H1 (cell line): ENCODE measurements around the gene CD300H. TPM values are rescaled to one million over a fixed set of nuclear protein-coding genes. Genes with fewer than 3 reads are reported as not detected.

Experiments used
- CTCF ChIA-PET: fragments of 300-600 bp; sonication (Branson Sonifier 250); formaldehyde crosslinking; loops from one replicate; lab custom pipeline; 2021; ENCODE audit not compliant: partially characterized antibody; lab: Charles Lee
- POLR2A ChIA-PET: fragments of 300-600 bp; sonication (Branson Sonifier 250); formaldehyde crosslinking; loops from one replicate; lab custom pipeline; 2021; ENCODE audit warnings: inconsistent platforms; ENCODE audit not compliant: partially characterized antibody; lab: Charles Lee
- DNase-seq, 2 experiments: peaks; one replicate each; pipeline versions ENCODE4 v3.0.0 to v3.0.0-alpha.2; 2010 to 2022; ENCODE audit warnings: low spot score in 2 of 2, low read depth in 1 of 2, mixed read lengths in 1 of 2
- FAIRE-seq: peaks from 2 replicates; lab custom pipeline; 2011; peaks lifted over from hg19 to GRCh38; lab: Jason Lieb, UNC
- H2AFZ ChIP-seq: 2 replicates; pipeline ENCODE4 v1.8.1; 2012; ENCODE audit warnings: low read length, inconsistent platforms
- H2AK5ac ChIP-seq: 2 replicates; pipeline ENCODE4 v1.6.1; 2013; ENCODE audit warnings: low read depth, low read length
- H2BK120ac ChIP-seq: replicated peaks from 2 replicates; pipeline ENCODE3; 2013; ENCODE audit warnings: low read depth, low read length, inconsistent platforms
- H2BK12ac ChIP-seq: 2 replicates; pipeline ENCODE4 v1.6.1; 2013; ENCODE audit warnings: low read depth, low read length
- H2BK15ac ChIP-seq: 2 replicates; pipeline ENCODE4 v1.6.1; 2013; ENCODE audit warnings: low read length
- H2BK20ac ChIP-seq: 2 replicates; pipeline ENCODE4 v1.6.1; 2013; ENCODE audit warnings: low read length
- H2BK5ac ChIP-seq: 2 replicates; pipeline ENCODE4 v1.6.1; 2013; ENCODE audit warnings: low read depth, low read length
- H3K14ac ChIP-seq: 2 replicates; pipeline ENCODE4 v1.6.1; 2013; ENCODE audit warnings: inconsistent platforms; ENCODE audit not compliant: insufficient read length
- H3K18ac ChIP-seq: 2 replicates; pipeline ENCODE4 v1.6.1; 2013; ENCODE audit warnings: low read length; ENCODE audit errors: extremely low read depth
- H3K23ac ChIP-seq: 2 replicates; pipeline ENCODE4 v1.6.1; 2013; ENCODE audit warnings: inconsistent platforms; ENCODE audit not compliant: insufficient read length
- H3K23me2 ChIP-seq: 2 replicates; pipeline ENCODE4 v1.6.1; 2013; ENCODE audit warnings: low read depth, low read length
- H3K27ac ChIP-seq: 2 replicates; pipeline ENCODE4 v1.6.1; 2011; ENCODE audit warnings: low read depth, low read length, inconsistent platforms
- H3K27me3 ChIP-seq, 4 experiments: replicated peaks in 1 of 4; 1 replicate in 1 of 4; 2 replicates in 3 of 4; pipeline versions ENCODE4 v1.6.1 to v1.8.1; 2011 to 2013; ENCODE audit warnings: low read length in 3 of 4, mild to moderate bottlenecking in 3 of 4, inconsistent platforms in 2 of 4, mixed read lengths in 2 of 4, moderate library complexity in 1 of 4; ENCODE audit not compliant: control insufficient read depth in 3 of 4, insufficient read depth in 3 of 4; ENCODE audit errors: extremely low read depth in 1 of 4
- H3K36me3 ChIP-seq, 4 experiments: 2 replicates each; pipeline versions ENCODE4 v1.6.1 to v1.8.1; 2011 to 2013; ENCODE audit warnings: mild to moderate bottlenecking in 4 of 4, low read length in 3 of 4, moderate library complexity in 2 of 4, control low read depth in 1 of 4, inconsistent platforms in 1 of 4; ENCODE audit not compliant: insufficient read depth in 4 of 4, control insufficient read depth in 2 of 4
- H3K4ac ChIP-seq: replicated peaks from 2 replicates; pipeline ENCODE3; 2013; ENCODE audit warnings: low read length, low read depth, mixed read lengths, inconsistent platforms; ENCODE audit not compliant: insufficient read length
- H3K4me1 ChIP-seq, 4 experiments: replicated peaks in 1 of 4; 1 replicate in 1 of 4; 2 replicates in 3 of 4; pipeline versions ENCODE4 v1.6.1 to v1.8.1; 2011 to 2013; ENCODE audit warnings: low read length in 3 of 4, inconsistent platforms in 2 of 4, mixed read lengths in 1 of 4; ENCODE audit not compliant: insufficient read depth in 4 of 4, control insufficient read depth in 3 of 4
- H3K4me2 ChIP-seq, 2 experiments: 2 replicates each; pipeline versions ENCODE4 v1.6.1 to v1.8.1; 2011 to 2013; ENCODE audit warnings: low read depth in 2 of 2, low read length in 2 of 2, control low read depth in 1 of 2, inconsistent platforms in 1 of 2, mild to moderate bottlenecking in 1 of 2; ENCODE audit not compliant: insufficient read depth in 1 of 2
- H3K4me3 ChIP-seq, 4 experiments: fragments of 200-600, 300-600 bp in 1 of 4; sonication (generic), shearing (Covaris generic), sonication (Bioruptor Twin) in 1 of 4; 2 replicates each; pipeline versions ENCODE4 v1.5.1 to v1.8.1; 2011 to 2016; ENCODE audit warnings: low read length in 4 of 4, low read depth in 3 of 4, control low read depth in 2 of 4, inconsistent platforms in 2 of 4, mild to moderate bottlenecking in 2 of 4, mixed read lengths in 1 of 4, moderate library complexity in 1 of 4; ENCODE audit not compliant: insufficient read depth in 2 of 4; ENCODE audit errors: extremely low read depth in 1 of 4
- H3K56ac ChIP-seq: replicated peaks from 2 replicates; pipeline ENCODE3; 2013; ENCODE audit warnings: low read depth, mild to moderate bottlenecking, mixed read lengths, low read length, inconsistent platforms; ENCODE audit not compliant: insufficient read length
- H3K79me1 ChIP-seq: 2 replicates; pipeline ENCODE4 v1.6.1; 2013; ENCODE audit warnings: low read depth, low read length, control low read depth
- H3K79me2 ChIP-seq, 2 experiments: 2 replicates each; pipeline versions ENCODE4 v1.6.1 to v1.8.1; 2012 to 2013; ENCODE audit warnings: low read length in 2 of 2, mild to moderate bottlenecking in 2 of 2, inconsistent platforms in 1 of 2; ENCODE audit not compliant: insufficient read depth in 2 of 2, control insufficient read depth in 1 of 2
- H3K9ac ChIP-seq, 4 experiments: replicated peaks in 1 of 4; 1 replicate in 1 of 4; 2 replicates in 3 of 4; pipeline versions ENCODE4 v1.6.1 to v1.8.1; 2011 to 2013; ENCODE audit warnings: low read depth in 3 of 4, low read length in 3 of 4, control low read depth in 2 of 4, mild to moderate bottlenecking in 2 of 4, moderate library complexity in 2 of 4, inconsistent platforms in 1 of 4; ENCODE audit errors: extremely low read depth in 1 of 4
- H3K9me3 ChIP-seq, 2 experiments: 2 replicates each; pipeline versions ENCODE4 v1.6.1 to v1.8.1; 2012 to 2013; ENCODE audit warnings: mild to moderate bottlenecking in 2 of 2, moderate library complexity in 2 of 2, control low read depth in 1 of 2, inconsistent platforms in 1 of 2, low read depth in 1 of 2, low read length in 1 of 2, mixed read lengths in 1 of 2; ENCODE audit not compliant: insufficient read depth in 2 of 2
- H4K20me1 ChIP-seq, 2 experiments: replicated peaks in 1 of 2; 2 replicates each; pipeline versions ENCODE3 to v1.8.1; 2011 to 2013; ENCODE audit warnings: inconsistent platforms in 2 of 2, low read length in 2 of 2, mild to moderate bottlenecking in 1 of 2; ENCODE audit not compliant: insufficient read depth in 2 of 2, control insufficient read depth in 1 of 2
- H4K5ac ChIP-seq: 2 replicates; pipeline ENCODE4 v1.6.1; 2013; ENCODE audit warnings: low read length, low read depth, mixed read lengths, inconsistent platforms; ENCODE audit not compliant: insufficient read length
- H4K8ac ChIP-seq: 2 replicates; pipeline ENCODE4 v1.8.0; 2013; ENCODE audit warnings: mild to moderate bottlenecking, moderate library complexity, low read length, inconsistent platforms; ENCODE audit not compliant: insufficient read depth; ENCODE audit errors: extremely low read depth
- H4K91ac ChIP-seq: replicated peaks from 2 replicates; pipeline ENCODE3; 2013; ENCODE audit warnings: low read length, mixed read lengths, inconsistent platforms; ENCODE audit not compliant: insufficient read length
- FOSL1 ChIP-seq: IDR thresholded peaks from 2 replicates; pipeline ENCODE4 v1.6.1; 2011; ENCODE audit warnings: mild to moderate bottlenecking, low read depth, low read length, moderate library complexity; ENCODE audit not compliant: insufficient read depth
- POU5F1 ChIP-seq: IDR thresholded peaks from 2 replicates; pipeline ENCODE4 v1.6.1; 2011; ENCODE audit warnings: low read depth, mild to moderate bottlenecking, low read length, moderate library complexity
- WGBS, 2 experiments: shearing (Covaris generic) in 1 of 2; methylation state at CpG; one replicate each; pipeline versions ENCODE4 v1.1.6 to v1.1.7; 2013 to 2015; ENCODE audit warnings: low lambda C conversion rate in 2 of 2, mixed read lengths in 2 of 2, inconsistent platforms in 1 of 2, low coverage in 1 of 2, missing lambda C conversion rate in 1 of 2; ENCODE audit not compliant: insufficient replicate concordance in 2 of 2, insufficient coverage in 1 of 2, insufficient read length in 1 of 2; ENCODE audit errors: extremely low coverage in 1 of 2, missing lambda C conversion rate in 1 of 2; 5-methylcytosine and 5-hydroxymethylcytosine counted together
- polyA plus RNA-seq, 7 experiments: library from polyadenylated mRNA; depleted of rRNA in 3 of 7; stranded (reverse) in 5 of 7; unstranded in 2 of 7; fragments of >200 nt in 5 of 7; fragments of 200-250 nt in 2 of 7; gene quantifications; 1 replicate in 5 of 7; 2 replicates in 1 of 7; 4 replicates in 1 of 7; pipeline versions ENCODE4 v1.2.1 to v1.2.3, GENCODE V29; 2011 to 2013; ENCODE audit warnings: missing spikeins in 2 of 7, mixed read lengths in 2 of 7
- total RNA-seq: library from RNA; stranded (reverse); fragmentation: NEBNext Ultra II Directional; extraction: Animal tissue kit (Norgen Biotek cat#: 25700); gene quantifications from 2 replicates; pipeline ENCODE4 v1.2.1, GENCODE V29; 2021

Gene CD300H
- total and polyA plus RNA-seq, 2 of the 8 experiments (the other 6 are each of a cell fraction or from before 2014, with no cell fraction given): not detected

DNA sequence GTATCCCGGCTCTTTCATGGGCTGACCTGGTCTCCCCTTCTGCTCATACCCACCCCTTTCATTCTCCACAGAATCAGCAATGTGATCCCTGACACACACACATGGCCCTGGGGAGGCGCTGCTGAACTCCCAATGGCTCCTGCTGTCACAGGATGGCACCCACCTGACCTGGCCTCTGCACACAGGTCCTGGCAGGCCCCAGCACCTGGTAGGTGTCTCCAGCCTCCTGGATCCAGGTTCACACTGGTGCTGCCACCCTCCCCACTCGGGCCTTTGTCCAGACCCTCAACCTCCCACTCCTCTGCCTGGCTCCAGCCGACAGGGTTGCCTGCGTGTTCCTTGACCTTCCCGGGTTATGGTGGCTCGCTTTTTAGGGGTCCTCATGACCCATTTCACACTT lies 20.0 kb downstream of the CD300H start:
- ChIA-PET CTCF (no interaction called here), POLR2A (no interaction called here)
- Histone ChIP-seq H3K56ac (no peak overlapping the region), H3K9ac (no peak overlapping the region), H3K36me3 (no peaks in the 10 kb centered on the region), H4K8ac (no peak overlapping the region), H2BK5ac (no peak overlapping the region), H4K91ac (no peak overlapping the region), H3K9me3 (no peaks in the 10 kb centered on the region), H3K18ac (no peak overlapping the region), H3K27me3 (no peaks in the 10 kb centered on the region; a peak in 1 of 7 replicates), H3K4me2 (no peak overlapping the region), H2BK120ac (no peak overlapping the region), H2AK5ac (no peak overlapping the region), H4K20me1 (peaks cover 0 to 4% of the 10 kb centered on the region in 2 experiments), H3K79me2 (no peaks in the 10 kb centered on the region), H2AFZ (no peak overlapping the region), H3K4me3 (no peak overlapping the region), H3K79me1 (no peaks in the 10 kb centered on the region; the same call in 1 of the 2 replicates), H3K23me2 (0 out of 2 replicates have a peak, but pooled peaks cover 2% of the 10 kb centered on the region), H4K5ac (no peak overlapping the region), H3K23ac (no peak overlapping the region), H2BK20ac (no peak overlapping the region), H3K4me1 (no peaks in the 10 kb centered on the region), H2BK15ac (no peak overlapping the region), H2BK12ac (no peak overlapping the region), H3K27ac (no peak overlapping the region), H3K14ac (no peak overlapping the region), H3K4ac (no peak overlapping the region)
- FAIRE-seq (no peak), DNase-seq (no peak)
- 90% methylated on average over 7 of the region's 7 CpGs; no CpG with 5 or more reads in 1 of the 2 experiments for WGBS, 2 experiments
- TF ChIP-seq FOSL1: no peak
- TF ChIP-seq POU5F1: no peak
